Common myeloid progenitor, CD34-positive (primary cell): ENCODE data around the gene PRKCE.

ENCODE experiments used
- CTCF ChIA-PET: fragments of 350-600 bp; sonication (Branson Sonifier 250); formaldehyde crosslinking; loops from one replicate; lab custom pipeline; 2021; ENCODE audit warnings: antibody characterized with exemption; lab: Charles Lee
- POLR2A ChIA-PET: fragments of 350-600 bp; sonication (Branson Sonifier 250); formaldehyde crosslinking; loops from one replicate; lab custom pipeline; 2021; ENCODE audit warnings: antibody characterized with exemption; lab: Charles Lee
- DNase-seq, 3 donors: peaks; one replicate each; pipeline versions ENCODE4 v3.0.0 to v3.0.0-alpha.2; 2013
- H3K27ac ChIP-seq, 2 experiments: 1 replicate in 1 of 2; 2 replicates in 1 of 2; pipeline ENCODE4 v1.7.0; 2013; ENCODE audit warnings: inconsistent platforms in 2 of 2, low read length in 2 of 2, mild to moderate bottlenecking in 2 of 2, low read depth in 1 of 2, moderate library complexity in 1 of 2; ENCODE audit not compliant: severe bottlenecking in 2 of 2, insufficient read depth in 1 of 2, poor library complexity in 1 of 2
- H3K27me3 ChIP-seq, 5 experiments: replicated peaks in 2 of 5; 1 replicate in 3 of 5; 2 replicates in 2 of 5; pipeline versions ENCODE4 v1.6.1 to v1.7.0; 2013; ENCODE audit warnings: low read length in 4 of 5, mild to moderate bottlenecking in 2 of 5, moderate library complexity in 2 of 5, inconsistent platforms in 1 of 5; ENCODE audit not compliant: insufficient read depth in 5 of 5, control insufficient read depth in 4 of 5
- H3K36me3 ChIP-seq, 4 experiments: 1 replicate in 2 of 4; 2 replicates in 2 of 4; pipeline versions ENCODE4 v1.6.1 to v1.7.0; 2013; ENCODE audit warnings: low read length in 3 of 4, control low read depth in 1 of 4, mild to moderate bottlenecking in 1 of 4; ENCODE audit not compliant: control insufficient read depth in 4 of 4, insufficient read depth in 4 of 4
- H3K4me1 ChIP-seq, 4 experiments: 1 replicate in 3 of 4; 2 replicates in 1 of 4; pipeline versions ENCODE4 v1.6.1 to v1.7.1; 2013; ENCODE audit warnings: low read length in 3 of 4, mild to moderate bottlenecking in 3 of 4, control low read depth in 1 of 4, inconsistent platforms in 1 of 4, moderate library complexity in 1 of 4; ENCODE audit not compliant: control insufficient read depth in 4 of 4, insufficient read depth in 4 of 4; ENCODE audit errors: control extremely low read depth in 1 of 4
- H3K4me3 ChIP-seq, 7 experiments: 1 replicate in 4 of 7; 2 replicates in 3 of 7; pipeline versions ENCODE4 v1.5.1 to v1.7.0; 2013; ENCODE audit warnings: mild to moderate bottlenecking in 7 of 7, low read length in 6 of 7, moderate library complexity in 6 of 7, inconsistent platforms in 2 of 7, low read depth in 2 of 7, control low read depth in 1 of 7; ENCODE audit not compliant: insufficient read depth in 4 of 7, control insufficient read depth in 1 of 7; ENCODE audit errors: extremely low read depth in 1 of 7
- H3K9me3 ChIP-seq, 5 experiments: 1 replicate in 4 of 5; 2 replicates in 1 of 5; pipeline versions ENCODE4 v1.6.1 to v1.7.1; 2013; ENCODE audit warnings: low read length in 4 of 5, mild to moderate bottlenecking in 2 of 5, inconsistent platforms in 1 of 5, low read depth in 1 of 5, moderate library complexity in 1 of 5; ENCODE audit not compliant: control insufficient read depth in 4 of 5, insufficient read depth in 2 of 5; ENCODE audit errors: control extremely low read depth in 1 of 5
- WGBS: methylation state at CpG from one replicate; pipeline ENCODE4 v1.1.5; 2013; ENCODE audit not compliant: insufficient coverage; 5-methylcytosine and 5-hydroxymethylcytosine counted together

The PRKCE gene

GRCh38 chr2:45753381-45753780 lies 101.9 kb downstream of the PRKCE start:
- Histone ChIP-seq H3K27me3 (no peaks in the 10 kb centered on the region), H3K4me3 (no peak overlapping the region), H3K27ac (no peak overlapping the region), H3K4me1 (peaks cover 0 to 7% (median 2%) of the 10 kb centered on the region in 4 experiments), H3K9me3 (no peaks in the 10 kb centered on the region), H3K36me3 (no peaks in the 10 kb centered on the region)
- POLR2A ChIA-PET = no interaction called here
- 100% methylated on average over 1 of the region's 4 CpGs for WGBS
- DNase-seq = no peak
- CTCF ChIA-PET = interaction anchor here (0.8 to 1.0 kb wide), 2 partner anchors 25 to 106 kb away, joined by 3 to 5 read pairs; no protein-coding TSS in a partner anchor

GRCh38 chr2:45754131-45755010 lies 102.9 kb downstream of the PRKCE start:
- no peak overlapping the region for H3K27ac ChIP-seq
- ChIA-PET POLR2A (no interaction called here), CTCF (interaction anchor here (1.0 kb wide), 1 partner anchor 24 kb away, joined by 5 read pairs; no protein-coding TSS in a partner anchor)
- no peak overlapping the region for H3K4me3 ChIP-seq
- no peaks in the 10 kb centered on the region for H3K36me3 ChIP-seq
- no peaks in the 10 kb centered on the region for H3K27me3 ChIP-seq
- DNase-seq = no peak
- H3K4me1 ChIP-seq = peaks cover 0 to 7% (median 2%) of the 10 kb centered on the region in 4 experiments
- 98% methylated on average over 6 of the region's 12 CpGs for WGBS
- H3K9me3 ChIP-seq = no peaks in the 10 kb centered on the region

- H3K36me3 ChIP-seq = no peaks in the 10 kb centered on the region
- H3K27ac ChIP-seq = no peak overlapping the region
- DNase-seq = no peak
- H3K27me3 ChIP-seq = no peaks in the 10 kb centered on the region
- peaks cover 0 to 3% (median 0%) of the 10 kb centered on the region in 4 experiments for H3K4me1 ChIP-seq
- ChIA-PET CTCF (no interaction called here), POLR2A (interaction anchor here (0.6 kb wide), 1 partner anchor 23 kb away, joined by 3 read pairs; no protein-coding TSS in a partner anchor)
- H3K4me3 ChIP-seq = no peak overlapping the region
- 96% methylated on average over 6 of the region's 8 CpGs for WGBS
- H3K9me3 ChIP-seq = no peaks in the 10 kb centered on the region
These were observed 104.3 kb downstream of the PRKCE start for GRCh38 chr2:45755585-45756335.

- Histone ChIP-seq H3K4me3 (no peak overlapping the region), H3K9me3 (no peaks in the 10 kb centered on the region), H3K4me1 (peaks cover 0 to 6% (median 4%) of the 10 kb centered on the region in 4 experiments), H3K27me3 (no peaks in the 10 kb centered on the region), H3K36me3 (no peaks in the 10 kb centered on the region), H3K27ac (no peak overlapping the region)
- DNase-seq = no peak
- WGBS = 100% methylated on average over 1 of the region's 1 CpG
- POLR2A ChIA-PET = no interaction called here
- CTCF ChIA-PET = interaction anchor here (0.6 to 2.3 kb wide), 3 partner anchors 9 to 837 kb away, joined by 3 to 8 read pairs (median 3); no protein-coding TSS in a partner anchor
These were observed 106.5 kb downstream of the PRKCE start for GRCh38 chr2:45758018-45758417.

GRCh38 chr2:45759310-45759851 lies 107.9 kb downstream of the PRKCE start:
- Histone ChIP-seq H3K4me3 (no peak overlapping the region), H3K27me3 (no peaks in the 10 kb centered on the region), H3K4me1 (peaks cover 0 to 7% (median 4%) of the 10 kb centered on the region in 4 experiments), H3K36me3 (no peaks in the 10 kb centered on the region), H3K27ac (no peak overlapping the region), H3K9me3 (no peaks in the 10 kb centered on the region)
- DNase-seq = no peak
- ChIA-PET CTCF (interaction anchor here (0.7 to 2.3 kb wide), 2 partner anchors 10 to 20 kb away, joined by 3 to 8 read pairs; no protein-coding TSS in a partner anchor), POLR2A (no interaction called here)
- 98% methylated on average over 15 of the region's 15 CpGs for WGBS

- Histone ChIP-seq H3K27ac (no peak overlapping the region), H3K4me1 (peaks cover 3 to 30% (median 9%) of the 10 kb centered on the region in 4 experiments), H3K27me3 (no peaks in the 10 kb centered on the region), H3K9me3 (no peaks in the 10 kb centered on the region), H3K36me3 (no peaks in the 10 kb centered on the region), H3K4me3 (no peak overlapping the region)
- ChIA-PET CTCF (interaction anchor here (1.1 to 2.4 kb wide), 2 partner anchors 17 to 112 kb away, joined by 3 to 9 read pairs; no protein-coding TSS in a partner anchor), POLR2A (no interaction called here)
- no peak for DNase-seq
- 32% methylated on average over 4 of the region's 4 CpGs for WGBS
These were observed 110.2 kb downstream of the PRKCE start for GRCh38 chr2:45761635-45762034.
